HepG2 (cell line): Measurements from ENCODE around the gene NENF. TPM values are rescaled to one million over a fixed set of nuclear protein-coding genes. Genes with fewer than 3 reads are reported as not detected.

Source experiments
- CEBPB ChIP-seq: IDR thresholded peaks from 2 replicates; pipeline ENCODE4 v1.6.1; 2011; ENCODE audit warnings: low read depth, low read length, improper control_type of control experiment, borderline replicate concordance
- ELK4 ChIP-seq: sonication (generic); formaldehyde crosslinking; IDR thresholded peaks from 2 replicates; pipeline ENCODE4 v1.9.0; 2021; ENCODE audit warnings: missing genetic modification reagents, borderline replicate concordance
- FOSL2 ChIP-seq: sonication (generic); formaldehyde crosslinking; IDR thresholded peaks from 2 replicates; pipeline ENCODE4 v1.4.0; 2020; ENCODE audit warnings: missing genetic modification reagents
- GATAD2A ChIP-seq: IDR thresholded peaks from 2 replicates; pipeline ENCODE4 v1.6.1; 2016
- HDAC2 ChIP-seq: sonication (generic); formaldehyde crosslinking; IDR thresholded peaks from 2 replicates; pipeline ENCODE4 v1.4.0; 2020; ENCODE audit warnings: missing genetic modification reagents
- HMG20B ChIP-seq: conservative IDR thresholded peaks from 2 replicates; pipeline ENCODE4 v1.6.1; 2016; ENCODE audit warnings: missing genetic modification reagents, missing compliant biosample characterization
- IRX3 ChIP-seq: sonication (generic); formaldehyde crosslinking; IDR thresholded peaks from 2 replicates; pipeline ENCODE4 v1.8.1; 2023; ENCODE audit warnings: mild to moderate bottlenecking, low read depth, missing genetic modification reagents, borderline replicate concordance
- KAT8 ChIP-seq: IDR thresholded peaks from 2 replicates; pipeline ENCODE4 v1.6.1; 2016; ENCODE audit warnings: missing genetic modification reagents, missing compliant biosample characterization
- RFXAP ChIP-seq: sonication (generic); formaldehyde crosslinking; IDR thresholded peaks from 2 replicates; pipeline ENCODE4 v1.4.0; 2020; ENCODE audit warnings: missing genetic modification reagents, borderline replicate concordance
- RNF2 ChIP-seq: fragments of 450-650 bp; conservative IDR thresholded peaks from 2 replicates; pipeline ENCODE4 v1.6.1; 2016; ENCODE audit warnings: low read depth
- RXRB ChIP-seq: IDR thresholded peaks from 2 replicates; pipeline ENCODE4 v1.6.1; 2016; ENCODE audit warnings: borderline replicate concordance, missing genetic modification reagents, missing compliant biosample characterization
- TBL1XR1 ChIP-seq: fragments of 150-350 bp; IDR thresholded peaks from 2 replicates; pipeline ENCODE4 v1.6.1; 2014; ENCODE audit warnings: borderline replicate concordance, low read length; ENCODE audit not compliant: partially characterized antibody
- TOPORS ChIP-seq: sonication (generic); formaldehyde crosslinking; IDR thresholded peaks from 2 replicates; pipeline ENCODE4 v1.8.0; 2023; ENCODE audit warnings: mild to moderate bottlenecking, missing genetic modification reagents
- USF2 ChIP-seq, 2 experiments: sonication (generic) in 1 of 2; formaldehyde crosslinking in 1 of 2; IDR thresholded peaks; 2 replicates each; pipeline versions ENCODE4 v1.5.1 to v1.6.1; 2011 to 2020; ENCODE audit warnings: borderline replicate concordance in 1 of 2, low read depth in 1 of 2, low read length in 1 of 2, mild to moderate bottlenecking in 1 of 2, missing genetic modification reagents in 1 of 2, moderate library complexity in 1 of 2
- ZBTB7B ChIP-seq: sonication (generic); formaldehyde crosslinking; IDR thresholded peaks from 2 replicates; pipeline ENCODE4 v1.4.0; 2020; ENCODE audit warnings: missing genetic modification reagents
- ZNF577 ChIP-seq: sonication (generic); formaldehyde crosslinking; IDR thresholded peaks from 2 replicates; pipeline ENCODE4 v1.4.0; 2020; ENCODE audit warnings: mild to moderate bottlenecking, low read depth, missing genetic modification reagents, borderline replicate concordance
- ZNF710 ChIP-seq: sonication (generic); formaldehyde crosslinking; IDR thresholded peaks from 2 replicates; pipeline ENCODE4 v1.5.0; 2020; ENCODE audit warnings: mild to moderate bottlenecking, missing genetic modification reagents, borderline replicate concordance
- ZNF746 ChIP-seq: sonication (generic); formaldehyde crosslinking; IDR thresholded peaks from 2 replicates; pipeline ENCODE4 v1.8.0; 2022; ENCODE audit warnings: mild to moderate bottlenecking, missing genetic modification reagents
- polyA plus RNA-seq, 8 experiments: library from polyadenylated mRNA; depleted of rRNA in 3 of 8; stranded (reverse) in 7 of 8; unstranded in 1 of 8; fragments of >200 nt; fragmentation: Illumina TruSeq in 4 of 8; extraction: Trizol in 4 of 8; gene quantifications; 2 replicates each; pipeline versions ENCODE4 v1.2.1 to v1.2.3, GENCODE V29; 2011 to 2016; ENCODE audit warnings: low read depth in 4 of 8, missing spikeins in 1 of 8, mixed read lengths in 1 of 8; ENCODE audit not compliant: insufficient read depth in 1 of 8
- total RNA-seq, 5 experiments: library from RNA; depleted of rRNA; stranded (reverse); fragments of >200 nt; fragmentation: Illumina TruSeq; extraction: Trizol; gene quantifications; 2 replicates each; pipeline ENCODE4 v1.2.3, GENCODE V29; 2016; ENCODE audit warnings: low read depth in 1 of 5
- TF ChIP-seq, protein P1 (sequence below): sonication (generic); formaldehyde crosslinking; IDR thresholded peaks from 2 replicates; pipeline ENCODE4 v1.5.1; 2020; ENCODE audit warnings: mild to moderate bottlenecking, moderate library complexity, missing genetic modification reagents
- TF ChIP-seq, protein P2 (sequence below): sonication (generic); formaldehyde crosslinking; IDR thresholded peaks from 2 replicates; pipeline ENCODE4 v1.5.0; 2020; ENCODE audit warnings: missing genetic modification reagents
- TF ChIP-seq, protein P3 (sequence below): sonication (generic); formaldehyde crosslinking; IDR thresholded peaks from 2 replicates; pipeline ENCODE4 v1.5.0; 2020; ENCODE audit warnings: missing genetic modification reagents, mild to moderate bottlenecking, borderline replicate concordance

Gene NENF
- total and polyA plus RNA-seq, 2 of the 13 experiments (the other 11 are each of a cell fraction or from before 2014, with no cell fraction given): 31.7 to 40.4 TPM

- TF ChIP-seq ZNF710 (CRISPR knock-in tag): no peak
- no peak for TF ChIP-seq HDAC2 (CRISPR knock-in tag)
- no peak for TF ChIP-seq ZNF577 (CRISPR knock-in tag)
- TF ChIP-seq CEBPB: peak; percentile 67; the same call in 1 of the 2 replicates
- no peak for TF ChIP-seq GATAD2A (CRISPR knock-in tag)
- TF ChIP-seq RFXAP: no peak
- TF ChIP-seq, protein P1, sequence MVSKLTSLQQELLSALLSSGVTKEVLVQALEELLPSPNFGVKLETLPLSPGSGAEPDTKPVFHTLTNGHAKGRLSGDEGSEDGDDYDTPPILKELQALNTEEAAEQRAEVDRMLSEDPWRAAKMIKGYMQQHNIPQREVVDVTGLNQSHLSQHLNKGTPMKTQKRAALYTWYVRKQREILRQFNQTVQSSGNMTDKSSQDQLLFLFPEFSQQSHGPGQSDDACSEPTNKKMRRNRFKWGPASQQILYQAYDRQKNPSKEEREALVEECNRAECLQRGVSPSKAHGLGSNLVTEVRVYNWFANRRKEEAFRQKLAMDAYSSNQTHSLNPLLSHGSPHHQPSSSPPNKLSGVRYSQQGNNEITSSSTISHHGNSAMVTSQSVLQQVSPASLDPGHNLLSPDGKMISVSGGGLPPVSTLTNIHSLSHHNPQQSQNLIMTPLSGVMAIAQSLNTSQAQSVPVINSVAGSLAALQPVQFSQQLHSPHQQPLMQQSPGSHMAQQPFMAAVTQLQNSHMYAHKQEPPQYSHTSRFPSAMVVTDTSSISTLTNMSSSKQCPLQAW (CRISPR knock-in tag): no peak
- no peak for TF ChIP-seq RNF2
- TF ChIP-seq, protein P2, sequence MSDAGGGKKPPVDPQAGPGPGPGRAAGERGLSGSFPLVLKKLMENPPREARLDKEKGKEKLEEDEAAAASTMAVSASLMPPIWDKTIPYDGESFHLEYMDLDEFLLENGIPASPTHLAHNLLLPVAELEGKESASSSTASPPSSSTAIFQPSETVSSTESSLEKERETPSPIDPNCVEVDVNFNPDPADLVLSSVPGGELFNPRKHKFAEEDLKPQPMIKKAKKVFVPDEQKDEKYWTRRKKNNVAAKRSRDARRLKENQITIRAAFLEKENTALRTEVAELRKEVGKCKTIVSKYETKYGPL (CRISPR knock-in tag): no peak
- TF ChIP-seq ZNF746: no peak
- no peak for TF ChIP-seq HMG20B (CRISPR knock-in tag)
- no peak for TF ChIP-seq TOPORS (CRISPR knock-in tag)
- peak; percentile 80 for TF ChIP-seq USF2 (IDR thresholded peaks at IDR 0.05; ENCODE audit: low read depth, low read length)
- TF ChIP-seq USF2 (CRISPR knock-in tag; IDR thresholded peaks at IDR 0.05; ENCODE audit: borderline replicate concordance): peak; percentile 79; the same call in 1 of the 2 replicates
- no peak for TF ChIP-seq IRX3 (CRISPR knock-in tag)
- TF ChIP-seq FOSL2 (CRISPR knock-in tag): peak; percentile 53
- no peak for TF ChIP-seq TBL1XR1
- TF ChIP-seq KAT8 (CRISPR knock-in tag): no peak
- TF ChIP-seq ELK4: no peak
- TF ChIP-seq, protein P3, sequence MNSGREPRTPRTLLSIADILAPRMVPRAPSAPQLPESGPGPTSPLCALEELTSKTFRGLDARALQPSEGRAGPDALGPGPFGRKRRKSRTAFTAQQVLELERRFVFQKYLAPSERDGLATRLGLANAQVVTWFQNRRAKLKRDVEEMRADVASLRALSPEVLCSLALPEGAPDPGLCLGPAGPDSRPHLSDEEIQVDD: no peak
- TF ChIP-seq RXRB (CRISPR knock-in tag): no peak
- TF ChIP-seq ZBTB7B (CRISPR knock-in tag): no peak
These were observed 55.9 kb downstream of the NENF start (continued) for GRCh38 chr1:212488436-212489283.
